Lower leg skin (tissue), 4 donors: ENCODE results near the gene RPS5. TPM values are rescaled to one million over a fixed set of nuclear protein-coding genes. Genes with fewer than 3 reads are reported as not detected.
"Not testable (repeated sequence)": the region's sequence is repeated elsewhere in the genome, so short reads cannot be mapped to it uniquely, and the experiment has no call there.

ENCODE experiments used
- DNase-seq, 2 donors: peaks; one replicate each; pipeline ENCODE4 v3.0.0-alpha.2; 2019; ENCODE audit warnings: low spot score in 2 of 2
- H3K4me3 ChIP-seq: fragments of 200-600 bp; sonication (generic); 2 replicates; pipeline ENCODE4 v1.5.1; 2017; ENCODE audit warnings: mild to moderate bottlenecking, low read depth; ENCODE audit not compliant: poor library complexity, severe bottlenecking
- POLR2A ChIP-seq, 2 donors: fragments of 450-650 bp; IDR thresholded peaks; one replicate each; pipeline ENCODE4 v1.6.1; 2016 to 2017; ENCODE audit warnings: antibody characterized with exemption in 2 of 2, mild to moderate bottlenecking in 1 of 2, moderate library complexity in 1 of 2
- WGBS, 2 donors: methylation state at CpG; one replicate each; pipeline ENCODE4 v1.1.5; 2018; 5-methylcytosine and 5-hydroxymethylcytosine counted together
- intact Hi-C: fragments of 100-400 bp; cut with DNase I; formaldehyde crosslinking; loops from one replicate; pipeline ENCODE4 v1.15.0; 2023; ENCODE audit warnings: low total_unique reads
- microRNA-seq, 2 donors: library from miRNA; unstranded; fragments of <30 nt; microRNA quantifications; one replicate each; pipeline ENCODE4, GENCODE V29; 2016; ENCODE audit warnings: borderline replicate concordance in 2 of 2, borderline number of aligned reads in 1 of 2
- total RNA-seq, 4 donors: library from RNA; depleted of rRNA; stranded (reverse); fragments of >200 nt; gene quantifications; one replicate each; pipeline ENCODE4 v1.1.0, GENCODE V29; 2016
- TF ChIP-seq, protein P1 (sequence below), 3 donors: fragments of 450-650 bp; IDR thresholded peaks; one replicate each; pipeline ENCODE4 v1.5.1; 2016; ENCODE audit warnings: antibody characterized with exemption in 3 of 3, mild to moderate bottlenecking in 3 of 3, moderate library complexity in 2 of 3

Gene RPS5
- total RNA-seq, 4 donors from 2014 or later = 1,758 to 2,840 (median 2,497) TPM

GRCh38 chr19:58429745-58430144, 42.7 kb downstream of the RPS5 start:
- TF ChIP-seq, protein P1, sequence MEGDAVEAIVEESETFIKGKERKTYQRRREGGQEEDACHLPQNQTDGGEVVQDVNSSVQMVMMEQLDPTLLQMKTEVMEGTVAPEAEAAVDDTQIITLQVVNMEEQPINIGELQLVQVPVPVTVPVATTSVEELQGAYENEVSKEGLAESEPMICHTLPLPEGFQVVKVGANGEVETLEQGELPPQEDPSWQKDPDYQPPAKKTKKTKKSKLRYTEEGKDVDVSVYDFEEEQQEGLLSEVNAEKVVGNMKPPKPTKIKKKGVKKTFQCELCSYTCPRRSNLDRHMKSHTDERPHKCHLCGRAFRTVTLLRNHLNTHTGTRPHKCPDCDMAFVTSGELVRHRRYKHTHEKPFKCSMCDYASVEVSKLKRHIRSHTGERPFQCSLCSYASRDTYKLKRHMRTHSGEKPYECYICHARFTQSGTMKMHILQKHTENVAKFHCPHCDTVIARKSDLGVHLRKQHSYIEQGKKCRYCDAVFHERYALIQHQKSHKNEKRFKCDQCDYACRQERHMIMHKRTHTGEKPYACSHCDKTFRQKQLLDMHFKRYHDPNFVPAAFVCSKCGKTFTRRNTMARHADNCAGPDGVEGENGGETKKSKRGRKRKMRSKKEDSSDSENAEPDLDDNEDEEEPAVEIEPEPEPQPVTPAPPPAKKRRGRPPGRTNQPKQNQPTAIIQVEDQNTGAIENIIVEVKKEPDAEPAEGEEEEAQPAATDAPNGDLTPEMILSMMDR (IDR thresholded peaks at IDR 0.05) = no peak
- TF ChIP-seq POLR2A (IDR thresholded peaks at IDR 0.05) = no peak
- H3K4me3 ChIP-seq = no peak overlapping the region
- no peak for DNase-seq
- intact Hi-C loops = no loop called here

GRCh38 chr19:58434217-58434616, 47.1 kb downstream of the RPS5 start:
- intact Hi-C loops = no loop called here
- no peak overlapping the region for H3K4me3 ChIP-seq
- DNase-seq = no peak
- 100% methylated on average over 2 of the region's 2 CpGs for WGBS, 2 donors
- TF ChIP-seq, protein P1 (IDR thresholded peaks at IDR 0.05) = no peak
- TF ChIP-seq POLR2A (IDR thresholded peaks at IDR 0.05) = no peak

- WGBS, 2 donors = 12% methylated on average over 30 to 59 of the region's 59 CpGs
- intact Hi-C loops = no loop called here
- peak within 1 kb of the TSS; percentile 49 for H3K4me3 ChIP-seq
- TF ChIP-seq POLR2A (IDR thresholded peaks at IDR 0.05) = no peak
- TF ChIP-seq, protein P1 (IDR thresholded peaks at IDR 0.05) = no peak
- DNase-seq = peak; percentile 99
Measured at GRCh38 chr19:58439576-58440554, 52.8 kb downstream of the RPS5 start, which contains the start of gene ZNF132. Gene ZNF132 (minus strand): TSS chr19:58440153. CDS start chr19:58439821, 332 bp downstream.

DNA sequence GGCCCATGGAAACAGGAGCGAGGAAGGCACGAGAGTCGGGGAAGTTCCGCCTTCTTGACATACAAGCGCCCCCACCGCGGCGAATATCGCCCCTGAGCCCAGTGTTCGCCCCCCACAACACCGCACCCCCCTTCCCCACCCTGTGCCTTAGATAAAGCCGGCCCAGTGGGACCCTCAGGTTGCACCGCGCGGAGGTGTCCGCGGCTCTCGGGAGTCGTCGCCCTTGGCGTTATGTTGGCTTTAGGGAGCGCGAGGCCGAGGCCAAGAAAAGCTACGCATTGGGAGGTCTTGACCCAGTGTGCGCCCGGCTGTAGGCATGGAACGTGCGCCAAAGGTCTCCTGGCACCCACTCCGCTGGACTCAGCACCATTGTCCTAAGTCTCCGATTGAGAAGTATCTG, 53.5 kb downstream of the RPS5 start:
- WGBS, 2 donors = 36 to 43% methylated on average over 17 to 20 of the region's 31 CpGs
- intact Hi-C loops = no loop called here
- peak overlapping the region; percentile 44 for H3K4me3 ChIP-seq
- no peak for TF ChIP-seq POLR2A (IDR thresholded peaks at IDR 0.05)
- TF ChIP-seq, protein P1 (IDR thresholded peaks at IDR 0.05) = no peak
- DNase-seq = no peak

- DNase-seq, intact Hi-C loops, H3K4me3 ChIP-seq: not testable (repeated sequence)
- 85 to 88% methylated on average over 7 of the region's 7 CpGs for WGBS, 2 donors
Measured at GRCh38 chr19:58442986-58443385, 55.9 kb downstream of the RPS5 start.

Small RNA genes lying within 50 kb of the gene (microRNA-seq; reads per million reads assigned to microRNA genes)
- 0 to 1.1 reads per million in 2 donors for gene MIR4754

Other genes starting within 250 kb of the RPS5 start
- gene ZNF329, start 236.5 kb upstream of the RPS5 start, total RNA-seq = 10 to 100 TPM in 1 of 4 donors, 1 to 10 TPM in 3; 8.7 to 12.1 (median 9.2) TPM
- 10 to 100 TPM; 32.5 to 58.5 (median 34.2) TPM for gene ZNF274, start 204.2 kb upstream of the RPS5 start, total RNA-seq
- 10 to 100 TPM; 34.2 to 55.1 (median 43.3) TPM for gene ZNF544, start 158.4 kb upstream of the RPS5 start, total RNA-seq
- gene ZNF8, start 108.3 kb upstream of the RPS5 start, total RNA-seq = 10 to 100 TPM in 1 of 4 donors, 1 to 10 TPM in 3; 3.0 to 12.8 (median 8.9) TPM
- 10 to 100 TPM; 23.3 to 50.1 (median 33.4) TPM for gene ERVK3-1, start 81.9 kb upstream of the RPS5 start, total RNA-seq
- 1 to 10 TPM; 4.8 to 7.7 (median 5.4) TPM for gene ZSCAN22, start 60.3 kb upstream of the RPS5 start, total RNA-seq
- gene A1BG, start 33.8 kb upstream of the RPS5 start, total RNA-seq = 10 to 100 TPM in 2 of 4 donors, 1 to 10 TPM in 2; 4.8 to 16.8 (median 9.2) TPM
- 1 to 10 TPM; 1.4 to 3.1 (median 1.5) TPM for gene ZNF497, start 24.5 kb upstream of the RPS5 start, total RNA-seq
- 10 to 100 TPM in 2 of 4 donors, 1 to 10 TPM in 2; 4.7 to 12.0 (median 8.5) TPM for gene ZNF837, start 6.2 kb upstream of the RPS5 start, total RNA-seq
- gene RNF225, start 8.4 kb downstream of the RPS5 start, total RNA-seq = 10 to 100 TPM; 30.4 to 62.7 (median 42.7) TPM
- gene ZNF584, start 21.4 kb downstream of the RPS5 start, total RNA-seq = 10 to 100 TPM; 16.9 to 28.6 (median 23.4) TPM
- 1 to 10 TPM; 2.2 to 4.5 (median 2.8) TPM for gene ZNF132, start 52.9 kb downstream of the RPS5 start, total RNA-seq
- gene ZNF324B, start 64.4 kb downstream of the RPS5 start, total RNA-seq = 10 to 100 TPM; 15.4 to 21.2 (median 16.6) TPM
- 10 to 100 TPM; 23.3 to 32.0 (median 29.4) TPM for gene ZNF324, start 79.8 kb downstream of the RPS5 start, total RNA-seq
- 10 to 100 TPM; 14.7 to 29.8 (median 22.8) TPM for gene ZNF446, start 89.1 kb downstream of the RPS5 start, total RNA-seq
- gene SLC27A5, start 124.7 kb downstream of the RPS5 start, total RNA-seq = 10 to 100 TPM in 1 of 4 donors, 1 to 10 TPM in 3; 4.8 to 11.7 (median 8.1) TPM
- gene ZBTB45, start 132.5 kb downstream of the RPS5 start, total RNA-seq = 10 to 100 TPM; 13.3 to 30.5 (median 18.4) TPM
- 100 to 1,000 TPM; 225 to 412 (median 265) TPM for gene TRIM28, start 156.8 kb downstream of the RPS5 start, total RNA-seq
- gene CHMP2A, start 167.8 kb downstream of the RPS5 start, total RNA-seq = 100 to 1,000 TPM; 104 to 129 (median 118) TPM
- 10 to 100 TPM; 14.8 to 37.0 (median 23.6) TPM for gene UBE2M, start 171.3 kb downstream of the RPS5 start, total RNA-seq
- gene MZF1, start 186.1 kb downstream of the RPS5 start, total RNA-seq = 10 to 100 TPM; 14.8 to 34.7 (median 27.6) TPM